Smooth muscle cell (in vitro differentiated cells): ENCODE results near the gene CPE. TPM values are rescaled to one million over a fixed set of nuclear protein-coding genes. Genes with fewer than 3 reads are reported as not detected.
A peak's percentile ranks its signal among the peaks of the same experiment; 100 is the strongest.

ENCODE experiments used
- DNase-seq: peaks from one replicate; lab custom pipeline; 2025; ENCODE audit not compliant: unreplicated experiment; lab: John Stamatoyannopoulos, UW
- H2AFZ ChIP-seq: fragments of 200-600 bp; sonication (generic); 2 replicates; pipeline ENCODE4 v1.6.0; 2016; ENCODE audit warnings: antibody characterized with exemption, low read depth, mild to moderate bottlenecking
- H3F3A ChIP-seq: fragments of 200-600 bp; sonication (generic); 2 replicates; pipeline ENCODE4 v1.6.0; 2017; ENCODE audit warnings: antibody characterized with exemption, low read depth
- H3K27ac ChIP-seq: fragments of 200-600 bp; sonication (generic); 2 replicates; pipeline ENCODE4 v1.5.1; 2016; ENCODE audit warnings: low read depth, mild to moderate bottlenecking
- H3K27me3 ChIP-seq: fragments of 200-600 bp; sonication (generic); 2 replicates; pipeline ENCODE4 v1.6.1; 2016; ENCODE audit warnings: low read depth, mild to moderate bottlenecking
- H3K36me3 ChIP-seq: fragments of 200-600 bp; sonication (generic); 2 replicates; pipeline ENCODE4 v1.5.1; 2016; ENCODE audit warnings: low read depth
- H3K4me1 ChIP-seq: fragments of 200-600 bp; sonication (generic); 2 replicates; pipeline ENCODE4 v1.5.1; 2016; ENCODE audit warnings: low read depth
- H3K4me2 ChIP-seq: fragments of 200-600 bp; sonication (generic); 2 replicates; pipeline ENCODE4 v1.6.0; 2016; ENCODE audit warnings: mild to moderate bottlenecking
- H3K4me3 ChIP-seq: fragments of 200-600 bp; sonication (generic); 2 replicates; pipeline ENCODE4 v1.5.1; 2016; ENCODE audit warnings: mild to moderate bottlenecking
- H3K79me2 ChIP-seq: fragments of 200-600 bp; sonication (generic); 2 replicates; pipeline ENCODE4 v1.6.0; 2016; ENCODE audit warnings: low read depth, mild to moderate bottlenecking
- H3K9ac ChIP-seq: fragments of 200-600 bp; sonication (generic); 2 replicates; pipeline ENCODE4 v1.6.0; 2016; ENCODE audit warnings: low read depth
- H3K9me3 ChIP-seq: fragments of 200-600 bp; sonication (generic); replicated peaks from 2 replicates; pipeline ENCODE4 v1.5.1; 2016; ENCODE audit warnings: low read depth
- H4K20me1 ChIP-seq: fragments of 200-600 bp; sonication (generic); 2 replicates; pipeline ENCODE4 v1.6.0; 2016; ENCODE audit warnings: low read depth
- WGBS: methylation state at CpG from one replicate; pipeline ENCODE4 v1.1.7; 2016; ENCODE audit warnings: low lambda C conversion rate; 5-methylcytosine and 5-hydroxymethylcytosine counted together
- polyA plus RNA-seq: library from polyadenylated mRNA; unstranded; fragments of >200 nt; fragmentation: Nextera tagmentation; extraction: Ambion mirVana; gene quantifications from 2 replicates; pipeline ENCODE4 v1.2.1, GENCODE V29; 2016
- total RNA-seq: library from RNA; depleted of rRNA; stranded (reverse); fragments of >200 nt; gene quantifications from 2 replicates; pipeline ENCODE4 v1.2.3, GENCODE V29; 2014
- TF ChIP-seq, protein P1 (sequence below): fragments of 200-600 bp; sonication (generic); IDR thresholded peaks from 2 replicates; pipeline ENCODE4 v1.5.1; 2017; ENCODE audit warnings: borderline replicate concordance, mild to moderate bottlenecking, antibody characterized with exemption; ENCODE audit not compliant: insufficient read depth, poor library complexity, severe bottlenecking

CPE gene
- total and polyA plus RNA-seq, 2 experiments from 2014 or later, result 45.9 to 47.6 TPM

DNA sequence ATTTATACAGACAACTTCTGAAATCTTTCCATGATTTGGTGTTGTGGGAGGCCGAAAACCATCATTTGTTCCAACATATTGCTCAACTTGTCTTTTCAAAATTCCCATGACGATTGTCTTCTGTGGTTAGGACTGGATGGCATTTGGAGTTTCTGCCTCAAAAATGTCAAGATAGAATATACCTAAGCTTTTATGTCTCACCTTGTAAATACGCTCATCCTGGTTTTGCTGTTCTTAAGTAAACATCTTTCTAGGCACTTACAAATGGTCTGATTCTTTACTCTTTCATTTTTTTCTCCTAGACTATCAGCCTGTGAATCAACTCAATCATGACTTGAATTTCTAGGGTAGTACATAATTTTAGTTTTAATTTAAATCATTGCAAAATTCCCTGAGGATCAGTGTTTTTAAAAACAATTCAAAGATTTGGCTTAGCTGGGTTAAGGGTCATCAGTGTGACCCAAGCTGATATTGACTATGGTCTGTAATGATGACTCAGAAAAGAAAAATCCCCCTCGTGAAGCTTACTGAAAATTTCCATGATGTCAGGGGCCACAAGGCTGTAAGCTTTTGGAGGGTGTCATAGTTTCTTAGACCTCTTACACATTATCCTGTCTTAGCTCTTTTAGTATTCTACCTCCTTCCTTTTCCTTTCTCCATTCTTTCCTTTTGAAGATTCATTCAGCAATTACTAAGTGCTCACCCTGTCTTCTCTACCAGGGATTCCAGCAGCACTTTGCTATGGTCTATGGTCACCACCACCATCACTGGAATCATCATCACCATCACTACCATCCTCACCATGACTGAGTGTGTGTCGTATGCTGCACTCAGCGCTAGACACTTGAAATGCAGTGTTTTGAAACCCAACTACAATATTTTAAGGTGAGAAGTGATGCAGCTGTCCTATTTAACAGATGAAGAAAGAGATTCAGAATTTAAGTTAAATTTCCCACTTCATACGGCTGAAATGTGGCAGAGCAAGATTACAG lies 124.4 kb downstream of the CPE start:
- TF ChIP-seq, protein P1, sequence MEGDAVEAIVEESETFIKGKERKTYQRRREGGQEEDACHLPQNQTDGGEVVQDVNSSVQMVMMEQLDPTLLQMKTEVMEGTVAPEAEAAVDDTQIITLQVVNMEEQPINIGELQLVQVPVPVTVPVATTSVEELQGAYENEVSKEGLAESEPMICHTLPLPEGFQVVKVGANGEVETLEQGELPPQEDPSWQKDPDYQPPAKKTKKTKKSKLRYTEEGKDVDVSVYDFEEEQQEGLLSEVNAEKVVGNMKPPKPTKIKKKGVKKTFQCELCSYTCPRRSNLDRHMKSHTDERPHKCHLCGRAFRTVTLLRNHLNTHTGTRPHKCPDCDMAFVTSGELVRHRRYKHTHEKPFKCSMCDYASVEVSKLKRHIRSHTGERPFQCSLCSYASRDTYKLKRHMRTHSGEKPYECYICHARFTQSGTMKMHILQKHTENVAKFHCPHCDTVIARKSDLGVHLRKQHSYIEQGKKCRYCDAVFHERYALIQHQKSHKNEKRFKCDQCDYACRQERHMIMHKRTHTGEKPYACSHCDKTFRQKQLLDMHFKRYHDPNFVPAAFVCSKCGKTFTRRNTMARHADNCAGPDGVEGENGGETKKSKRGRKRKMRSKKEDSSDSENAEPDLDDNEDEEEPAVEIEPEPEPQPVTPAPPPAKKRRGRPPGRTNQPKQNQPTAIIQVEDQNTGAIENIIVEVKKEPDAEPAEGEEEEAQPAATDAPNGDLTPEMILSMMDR, result no peak
- Histone ChIP-seq H3F3A (peaks cover 14% of the 10 kb centered on the region), H3K4me3 (no peak overlapping the region), H3K4me1 (peaks cover 11% of the 10 kb centered on the region), H4K20me1 (peaks cover 3% of the 10 kb centered on the region), H3K9ac (no peak overlapping the region), H2AFZ (no peak overlapping the region), H3K4me2 (no peak overlapping the region), H3K27ac (no peak overlapping the region), H3K27me3 (peaks cover 9% of the 10 kb centered on the region), H3K36me3 (no peaks in the 10 kb centered on the region), H3K9me3 (no peaks in the 10 kb centered on the region), H3K79me2 (no peaks in the 10 kb centered on the region)
- 81% methylated on average over 7 of the region's 7 CpGs for WGBS
- DNase-seq, result no peak

DNA sequence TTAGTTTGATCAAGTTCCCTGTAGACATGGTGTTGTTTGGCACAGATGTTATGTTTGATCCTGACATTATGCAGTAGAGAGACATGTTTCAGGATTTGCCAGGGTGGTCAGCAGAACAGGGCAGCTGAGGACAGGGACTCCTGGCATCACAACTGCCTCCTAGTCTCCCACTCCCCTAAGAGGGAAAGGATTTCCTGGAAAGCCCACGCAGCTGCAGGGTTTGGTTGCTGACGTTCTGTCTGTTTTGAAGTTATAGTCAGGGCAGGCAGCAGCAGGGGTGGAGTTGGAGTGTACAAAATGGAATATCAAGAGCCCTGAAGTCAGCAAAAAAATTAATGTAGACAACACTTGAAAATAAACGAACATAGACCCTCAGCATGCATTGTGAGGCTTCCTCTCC lies 125.4 kb downstream of the CPE start:
- H3K27me3 ChIP-seq, result peaks cover 17% of the 10 kb centered on the region
- WGBS, result 69% methylated on average over 3 of the region's 3 CpGs
- no peak overlapping the region for H2AFZ ChIP-seq
- no peak overlapping the region for H3K4me2 ChIP-seq
- peaks cover 11% of the 10 kb centered on the region for H3K4me1 ChIP-seq
- DNase-seq, result no peak
- peaks cover 3% of the 10 kb centered on the region for H4K20me1 ChIP-seq
- H3K9me3 ChIP-seq, result no peaks in the 10 kb centered on the region
- peaks cover 14% of the 10 kb centered on the region for H3F3A ChIP-seq
- no peaks in the 10 kb centered on the region for H3K36me3 ChIP-seq
- H3K9ac ChIP-seq, result no peak overlapping the region
- no peaks in the 10 kb centered on the region for H3K79me2 ChIP-seq
- no peak overlapping the region for H3K4me3 ChIP-seq
- H3K27ac ChIP-seq, result no peak overlapping the region
- TF ChIP-seq, protein P1, result no peak

DNA sequence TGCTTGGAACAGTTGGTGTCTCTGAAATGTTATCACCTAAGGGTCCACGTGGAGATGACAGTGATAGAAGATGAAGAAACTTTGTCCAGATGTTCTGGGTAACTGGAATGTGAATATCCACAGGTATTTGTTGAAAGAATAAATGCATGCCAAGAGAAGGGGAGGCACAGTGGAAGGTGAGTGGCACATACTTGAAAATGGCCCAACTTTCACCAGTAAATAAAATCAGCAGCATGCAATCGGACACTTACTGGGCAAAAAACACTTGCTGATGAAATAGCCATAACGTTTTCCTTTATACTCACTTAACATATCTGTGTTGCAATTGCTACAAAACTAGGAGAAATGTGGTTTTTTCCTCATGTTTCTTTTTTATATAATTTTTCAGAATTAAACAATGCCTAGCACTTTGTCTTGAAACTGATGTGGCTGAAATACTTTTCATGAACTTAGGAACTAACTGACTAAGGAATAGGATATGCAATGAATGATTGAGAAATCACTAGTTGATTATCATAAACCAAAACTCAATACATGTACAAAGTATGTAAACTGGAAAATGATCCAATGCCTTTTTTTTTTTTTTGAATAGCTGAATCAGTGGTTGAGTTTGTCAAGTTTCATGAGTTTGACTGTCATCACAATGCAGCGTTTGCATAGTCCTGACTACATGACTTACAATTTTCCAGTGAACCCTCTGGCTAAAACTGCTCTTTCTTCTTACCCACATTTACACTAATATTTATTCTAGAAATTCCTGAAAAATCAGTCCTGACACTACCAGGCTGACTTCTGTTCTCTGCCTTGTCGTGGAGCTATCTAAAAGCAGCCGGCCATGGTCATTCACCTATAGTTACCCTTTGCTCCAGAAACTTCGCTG lies 127.4 kb downstream of the CPE start:
- DNase-seq, result no peak
- Histone ChIP-seq H2AFZ (no peak overlapping the region), H3K9me3 (no peaks in the 10 kb centered on the region), H3K9ac (no peak overlapping the region), H3K4me2 (peak overlapping the region; percentile 67), H3K27ac (peak overlapping the region; percentile 58), H3K4me1 (peaks cover 11% of the 10 kb centered on the region), H3K4me3 (no peak overlapping the region), H3K36me3 (no peaks in the 10 kb centered on the region), H3K27me3 (peaks cover 30% of the 10 kb centered on the region), H4K20me1 (peaks cover 3% of the 10 kb centered on the region), H3F3A (peaks cover 14% of the 10 kb centered on the region), H3K79me2 (no peaks in the 10 kb centered on the region)
- WGBS, result 41% methylated on average over 7 of the region's 7 CpGs
- TF ChIP-seq, protein P1, result no peak
